ENCODE results near the gene EIF4E1B. TPM values are rescaled to one million over a fixed set of nuclear protein-coding genes. Genes with fewer than 3 reads are reported as not detected.

Gene EIF4E1B
- total RNA-seq, 1 donor from 2014 or later: not detected

DNA sequence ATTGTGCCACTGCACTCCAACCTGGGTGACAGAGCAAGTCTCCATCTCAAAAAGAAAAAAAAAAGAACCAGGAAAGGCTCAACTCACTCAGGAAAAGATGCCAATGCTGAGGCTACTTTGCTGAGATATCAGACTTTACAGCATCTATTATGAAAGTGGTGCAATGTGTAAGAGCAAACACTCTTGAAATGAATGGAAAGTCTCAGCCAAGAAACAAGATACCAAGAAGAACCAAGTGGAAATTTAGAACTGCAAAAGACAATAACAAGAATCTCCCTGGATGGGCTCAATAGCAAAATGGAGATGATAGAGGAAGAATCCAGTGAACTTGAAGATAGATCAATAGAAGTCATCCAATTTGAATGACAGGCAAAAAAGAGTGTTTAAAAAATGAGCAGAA, 54.5 kb downstream of the EIF4E1B start:
- ATAC-seq (no peak), DNase-seq (no peak)
- Histone ChIP-seq H3K36me3 (no peaks in the 10 kb centered on the region), H3K27me3 (peaks cover 17% of the 10 kb centered on the region), H3K4me3 (no peak overlapping the region), H3K9me3 (no peaks in the 10 kb centered on the region), H3K4me1 (no peaks in the 10 kb centered on the region), H3K27ac (no peak overlapping the region)
- TF ChIP-seq, protein P1, sequence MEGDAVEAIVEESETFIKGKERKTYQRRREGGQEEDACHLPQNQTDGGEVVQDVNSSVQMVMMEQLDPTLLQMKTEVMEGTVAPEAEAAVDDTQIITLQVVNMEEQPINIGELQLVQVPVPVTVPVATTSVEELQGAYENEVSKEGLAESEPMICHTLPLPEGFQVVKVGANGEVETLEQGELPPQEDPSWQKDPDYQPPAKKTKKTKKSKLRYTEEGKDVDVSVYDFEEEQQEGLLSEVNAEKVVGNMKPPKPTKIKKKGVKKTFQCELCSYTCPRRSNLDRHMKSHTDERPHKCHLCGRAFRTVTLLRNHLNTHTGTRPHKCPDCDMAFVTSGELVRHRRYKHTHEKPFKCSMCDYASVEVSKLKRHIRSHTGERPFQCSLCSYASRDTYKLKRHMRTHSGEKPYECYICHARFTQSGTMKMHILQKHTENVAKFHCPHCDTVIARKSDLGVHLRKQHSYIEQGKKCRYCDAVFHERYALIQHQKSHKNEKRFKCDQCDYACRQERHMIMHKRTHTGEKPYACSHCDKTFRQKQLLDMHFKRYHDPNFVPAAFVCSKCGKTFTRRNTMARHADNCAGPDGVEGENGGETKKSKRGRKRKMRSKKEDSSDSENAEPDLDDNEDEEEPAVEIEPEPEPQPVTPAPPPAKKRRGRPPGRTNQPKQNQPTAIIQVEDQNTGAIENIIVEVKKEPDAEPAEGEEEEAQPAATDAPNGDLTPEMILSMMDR (IDR thresholded peaks at IDR 0.05): no peak
- intact Hi-C loops (cut with DNase I): no loop called here

DNA sequence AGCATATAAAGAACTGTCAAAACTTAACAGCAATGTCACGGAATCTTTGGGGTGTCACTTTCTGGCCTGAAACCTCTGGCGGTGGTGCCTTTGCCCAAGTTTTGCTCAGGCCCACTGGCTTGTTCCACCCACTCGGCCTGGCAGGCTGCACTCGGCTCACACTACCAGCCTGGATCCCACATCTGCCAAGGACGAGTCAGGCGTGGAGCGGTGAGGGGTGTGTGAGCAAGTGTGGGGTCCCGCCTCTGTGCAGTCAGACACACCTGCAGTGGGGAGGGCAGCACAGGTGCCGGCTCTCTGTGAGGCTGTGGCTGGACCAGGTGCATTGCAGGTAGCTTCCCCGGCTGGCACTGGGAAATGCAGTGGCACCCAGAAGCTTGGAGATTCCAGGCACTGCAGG, 56.8 kb downstream of the EIF4E1B start:
- intact Hi-C loops (cut with DNase I): no loop called here
- DNase-seq (no peak), ATAC-seq (no peak)
- Histone ChIP-seq H3K36me3 (no peaks in the 10 kb centered on the region), H3K9me3 (no peaks in the 10 kb centered on the region), H3K27ac (no peak overlapping the region), H3K4me3 (no peak overlapping the region), H3K27me3 (peaks cover 9% of the 10 kb centered on the region), H3K4me1 (no peaks in the 10 kb centered on the region)
- TF ChIP-seq, protein P1 (IDR thresholded peaks at IDR 0.05): no peak

DNA sequence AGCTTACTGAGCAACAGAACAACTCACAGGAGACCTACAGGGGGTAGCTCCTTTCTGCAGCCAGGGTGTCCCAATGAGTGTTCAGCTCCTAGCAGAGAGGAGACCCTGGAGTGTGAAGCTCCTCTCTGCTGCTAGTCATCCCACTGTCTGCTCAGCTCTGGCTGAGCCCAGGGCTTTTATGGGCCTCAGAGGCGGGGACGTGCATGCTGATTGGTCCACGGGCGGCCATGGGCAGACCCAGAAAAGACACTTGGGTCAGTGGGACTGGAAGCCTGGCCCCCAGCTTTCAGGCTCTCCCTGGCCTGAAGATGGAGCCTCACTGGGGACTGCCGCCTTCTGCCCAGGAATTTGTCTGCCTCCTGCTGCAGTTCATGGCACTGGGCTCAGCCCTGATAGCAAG, 57.4 kb downstream of the EIF4E1B start:
- Histone ChIP-seq H3K9me3 (no peaks in the 10 kb centered on the region), H3K4me1 (no peaks in the 10 kb centered on the region), H3K27ac (no peak overlapping the region), H3K27me3 (peaks cover 13% of the 10 kb centered on the region), H3K4me3 (no peak overlapping the region), H3K36me3 (no peaks in the 10 kb centered on the region)
- intact Hi-C loops (cut with DNase I): no loop called here
- TF ChIP-seq, protein P1 (IDR thresholded peaks at IDR 0.05): no peak
- no peak for ATAC-seq
- DNase-seq: no peak

DNA sequence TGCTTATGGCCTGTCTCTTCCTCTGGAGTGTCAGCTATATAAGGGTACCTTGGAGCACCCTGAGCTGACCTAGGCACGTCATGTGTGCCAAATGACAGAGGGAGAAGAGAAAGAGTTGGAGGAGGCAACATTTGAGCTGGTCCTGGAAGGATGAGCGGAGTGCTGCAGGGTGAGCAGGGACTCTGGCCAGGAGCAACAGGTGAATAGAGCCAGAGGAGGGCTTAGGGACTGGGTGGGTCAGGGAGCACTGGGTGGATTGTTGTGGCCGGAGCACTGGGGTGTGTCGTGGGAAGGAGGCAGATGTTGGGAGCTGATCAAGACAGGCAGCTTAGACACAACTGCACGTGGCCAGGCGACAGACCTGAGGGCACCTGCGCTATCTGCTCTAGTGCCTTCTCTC, 60.4 kb downstream of the EIF4E1B start:
- no peaks in the 10 kb centered on the region for H3K36me3 ChIP-seq
- ATAC-seq (no peak), DNase-seq (no peak)
- intact Hi-C loops (cut with DNase I): no loop called here
- no peak overlapping the region for H3K4me3 ChIP-seq
- H3K27ac ChIP-seq: no peak overlapping the region
- H3K9me3 ChIP-seq: no peaks in the 10 kb centered on the region
- no peaks in the 10 kb centered on the region for H3K4me1 ChIP-seq
- TF ChIP-seq, protein P1 (IDR thresholded peaks at IDR 0.05): no peak
- peaks cover 33% of the 10 kb centered on the region for H3K27me3 ChIP-seq

DNA sequence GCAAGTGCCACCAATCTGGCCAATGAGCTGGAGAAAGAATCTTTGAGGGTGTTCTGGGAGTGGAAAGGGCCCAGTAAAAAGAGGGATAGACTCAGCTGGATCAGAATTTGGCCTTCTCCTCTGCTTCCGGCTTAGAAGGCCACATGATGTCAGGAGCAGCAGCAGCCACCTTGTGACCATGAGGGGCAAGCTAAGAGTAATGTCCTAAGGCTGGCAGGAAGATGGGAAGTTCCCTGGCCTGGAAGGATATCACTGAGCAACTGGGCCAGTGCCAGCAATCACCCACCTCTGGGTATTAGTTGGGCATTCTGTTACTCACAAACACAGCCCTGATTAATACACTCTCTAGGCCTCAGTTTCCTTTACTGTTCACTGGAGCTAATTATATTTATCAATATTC, 61.0 kb downstream of the EIF4E1B start:
- H3K4me3 ChIP-seq: no peak overlapping the region
- DNase-seq (no peak), ATAC-seq (no peak)
- intact Hi-C loops (cut with DNase I): no loop called here
- TF ChIP-seq, protein P1 (IDR thresholded peaks at IDR 0.05): no peak
- H3K9me3 ChIP-seq: no peaks in the 10 kb centered on the region
- peaks cover 39% of the 10 kb centered on the region for H3K27me3 ChIP-seq
- H3K27ac ChIP-seq: no peak overlapping the region
- H3K4me1 ChIP-seq: no peaks in the 10 kb centered on the region
- no peaks in the 10 kb centered on the region for H3K36me3 ChIP-seq

DNA sequence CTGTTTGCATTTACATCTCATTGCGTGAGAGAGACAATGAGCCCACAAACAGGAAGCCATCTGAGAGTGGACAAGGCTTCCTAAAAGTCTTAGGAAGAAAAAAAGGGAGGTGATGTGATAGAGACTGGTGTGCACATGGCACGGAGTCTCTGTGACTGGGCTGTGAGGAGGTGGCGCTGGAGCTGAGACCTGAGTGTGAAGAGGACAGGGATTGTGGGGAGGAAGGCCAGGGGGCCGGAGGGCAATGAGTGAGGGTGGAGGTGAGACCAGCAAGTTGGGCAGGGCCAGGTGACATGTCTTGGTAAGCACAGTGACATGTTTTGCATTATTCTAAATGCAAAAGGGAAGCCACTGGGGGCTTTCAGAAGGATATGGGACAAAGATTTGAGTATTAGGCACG, 61.9 kb downstream of the EIF4E1B start:
- Histone ChIP-seq H3K4me3 (no peak overlapping the region), H3K27me3 (peaks cover 47% of the 10 kb centered on the region), H3K9me3 (no peaks in the 10 kb centered on the region), H3K36me3 (no peaks in the 10 kb centered on the region), H3K4me1 (no peaks in the 10 kb centered on the region), H3K27ac (no peak overlapping the region)
- intact Hi-C loops (cut with DNase I): no loop called here
- DNase-seq (no peak), ATAC-seq (no peak)
- TF ChIP-seq, protein P1 (IDR thresholded peaks at IDR 0.05): no peak

Data from upper lobe of right lung (tissue), 1 donor.